GM18868 (cell line): ENCODE data around the gene FAM240B.

Experiments
- ATAC-seq: cut with Tn5 transposase; IDR thresholded peaks from one replicate; pipeline ENCODE4 v1.9.1; 2021; ENCODE audit warnings: mild to moderate bottlenecking, moderate library complexity; ENCODE audit not compliant: unreplicated experiment

Gene FAM240B

GRCh38 chr9:38720083-38720745, at the start of gene FAM240B:
Gene FAM240B, minus strand, starts transcription at chr9:38720133. Its CDS starts 16,134 bp downstream, at chr9:38703999.
- ATAC-seq: no peak

- no peak for ATAC-seq
Measured at GRCh38 chr9:38768351-38768761, 48.4 kb upstream of the FAM240B start.

- ATAC-seq: no peak
Measured at GRCh38 chr9:38765101-38765500, 45.2 kb upstream of the FAM240B start.

GRCh38 chr9:38761999-38762398, 42.1 kb upstream of the FAM240B start:
- ATAC-seq: no peak

- no peak for ATAC-seq
Measured at GRCh38 chr9:38761339-38761738, 41.4 kb upstream of the FAM240B start.

- ATAC-seq: no peak
Measured at GRCh38 chr9:38756702-38757101, 36.8 kb upstream of the FAM240B start.

- ATAC-seq: no peak
Measured at GRCh38 chr9:38747941-38748340, 28.0 kb upstream of the FAM240B start.

GRCh38 chr9:38747067-38747466, 27.1 kb upstream of the FAM240B start:
- ATAC-seq: no peak

- ATAC-seq: no peak
Measured at GRCh38 chr9:38746303-38746702, 26.4 kb upstream of the FAM240B start.

GRCh38 chr9:38744484-38744883, 24.6 kb upstream of the FAM240B start:
- ATAC-seq: no peak

- ATAC-seq: no peak
Measured at GRCh38 chr9:38737246-38737645, 17.3 kb upstream of the FAM240B start.

- no peak for ATAC-seq
Measured at GRCh38 chr9:38734831-38735230, 14.9 kb upstream of the FAM240B start.

- no peak for ATAC-seq
Measured at GRCh38 chr9:38733503-38733902, 13.6 kb upstream of the FAM240B start.

GRCh38 chr9:38732885-38733284, 13.0 kb upstream of the FAM240B start:
- ATAC-seq: no peak

- no peak for ATAC-seq
Measured at GRCh38 chr9:38727497-38728001, 7.6 kb upstream of the FAM240B start.

GRCh38 chr9:38724754-38725153, 4.8 kb upstream of the FAM240B start:
- no peak for ATAC-seq

- ATAC-seq: no peak
Measured at GRCh38 chr9:38718148-38718547, 1.8 kb downstream of the FAM240B start.

- no peak for ATAC-seq
Measured at GRCh38 chr9:38715684-38716083, 4.2 kb downstream of the FAM240B start.

- no peak for ATAC-seq
Measured at GRCh38 chr9:38713426-38713825, 6.5 kb downstream of the FAM240B start.

- no peak for ATAC-seq
Measured at GRCh38 chr9:38708759-38709158, 11.2 kb downstream of the FAM240B start.

- peak; percentile 66 for ATAC-seq
Measured at GRCh38 chr9:38707885-38708637, 11.9 kb downstream of the FAM240B start.

- no peak for ATAC-seq
Measured at GRCh38 chr9:38706493-38706892, 13.4 kb downstream of the FAM240B start.
